Measurements from ENCODE around the gene TNFSF13B. TPM values are rescaled to one million over a fixed set of nuclear protein-coding genes. Genes with fewer than 3 reads are reported as not detected.
"Not testable (repeated sequence)": the region's sequence is repeated elsewhere in the genome, so short reads cannot be mapped to it uniquely, and the experiment has no call there.

The TNFSF13B gene, protein sequence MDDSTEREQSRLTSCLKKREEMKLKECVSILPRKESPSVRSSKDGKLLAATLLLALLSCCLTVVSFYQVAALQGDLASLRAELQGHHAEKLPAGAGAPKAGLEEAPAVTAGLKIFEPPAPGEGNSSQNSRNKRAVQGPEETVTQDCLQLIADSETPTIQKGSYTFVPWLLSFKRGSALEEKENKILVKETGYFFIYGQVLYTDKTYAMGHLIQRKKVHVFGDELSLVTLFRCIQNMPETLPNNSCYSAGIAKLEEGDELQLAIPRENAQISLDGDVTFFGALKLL
- total RNA-seq = 0.39 and 1.0 TPM in 2 replicates

DNA sequence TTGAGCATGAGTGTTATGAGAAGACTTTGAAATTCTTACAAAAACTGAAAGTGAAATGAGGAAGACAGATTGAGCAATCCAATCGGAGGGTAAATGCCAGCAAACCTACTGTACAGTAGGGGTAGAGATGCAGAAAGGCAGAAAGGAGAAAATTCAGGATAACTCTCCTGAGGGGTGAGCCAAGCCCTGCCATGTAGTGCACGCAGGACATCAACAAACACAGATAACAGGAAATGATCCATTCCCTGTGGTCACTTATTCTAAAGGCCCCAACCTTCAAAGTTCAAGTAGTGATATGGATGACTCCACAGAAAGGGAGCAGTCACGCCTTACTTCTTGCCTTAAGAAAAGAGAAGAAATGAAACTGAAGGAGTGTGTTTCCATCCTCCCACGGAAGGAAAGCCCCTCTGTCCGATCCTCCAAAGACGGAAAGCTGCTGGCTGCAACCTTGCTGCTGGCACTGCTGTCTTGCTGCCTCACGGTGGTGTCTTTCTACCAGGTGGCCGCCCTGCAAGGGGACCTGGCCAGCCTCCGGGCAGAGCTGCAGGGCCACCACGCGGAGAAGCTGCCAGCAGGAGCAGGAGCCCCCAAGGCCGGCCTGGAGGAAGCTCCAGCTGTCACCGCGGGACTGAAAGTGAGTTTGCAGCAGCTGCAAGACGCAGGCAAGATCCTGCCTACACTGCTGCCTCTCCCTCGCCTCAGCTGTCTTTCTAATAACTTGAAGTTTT lies at the start of gene TNFSF13B:
Gene TNFSF13B, plus strand, starts transcription at position 118 of the 728 bp plus-strand sequence. Its CDS starts 178 bp downstream, at position 296.
- no peak for DNase-seq (ENCODE audit: low read depth in 2 of 2)

DNA sequence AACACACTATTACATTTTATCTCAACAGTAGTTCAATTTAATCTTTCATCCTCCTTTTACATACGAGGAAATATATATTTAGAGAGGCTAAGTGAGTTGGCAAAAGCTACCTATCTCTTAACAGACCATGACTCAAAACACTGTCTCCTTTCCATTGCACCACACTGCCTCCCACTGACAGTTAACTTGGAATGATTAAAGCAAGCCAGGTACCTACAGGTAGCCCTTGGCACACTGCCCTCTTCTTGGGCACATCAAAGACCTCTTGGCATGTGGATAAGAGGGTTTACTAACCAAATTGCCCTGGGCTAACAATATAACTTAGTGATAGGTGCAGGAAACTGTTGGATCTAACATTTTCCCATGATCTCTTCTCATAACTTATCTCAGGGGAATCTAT lies 49.5 kb upstream of the TNFSF13B start:
- peak in 1 of 2 donors; percentile 2 for DNase-seq (ENCODE audit: low read depth in 2 of 2)

DNA sequence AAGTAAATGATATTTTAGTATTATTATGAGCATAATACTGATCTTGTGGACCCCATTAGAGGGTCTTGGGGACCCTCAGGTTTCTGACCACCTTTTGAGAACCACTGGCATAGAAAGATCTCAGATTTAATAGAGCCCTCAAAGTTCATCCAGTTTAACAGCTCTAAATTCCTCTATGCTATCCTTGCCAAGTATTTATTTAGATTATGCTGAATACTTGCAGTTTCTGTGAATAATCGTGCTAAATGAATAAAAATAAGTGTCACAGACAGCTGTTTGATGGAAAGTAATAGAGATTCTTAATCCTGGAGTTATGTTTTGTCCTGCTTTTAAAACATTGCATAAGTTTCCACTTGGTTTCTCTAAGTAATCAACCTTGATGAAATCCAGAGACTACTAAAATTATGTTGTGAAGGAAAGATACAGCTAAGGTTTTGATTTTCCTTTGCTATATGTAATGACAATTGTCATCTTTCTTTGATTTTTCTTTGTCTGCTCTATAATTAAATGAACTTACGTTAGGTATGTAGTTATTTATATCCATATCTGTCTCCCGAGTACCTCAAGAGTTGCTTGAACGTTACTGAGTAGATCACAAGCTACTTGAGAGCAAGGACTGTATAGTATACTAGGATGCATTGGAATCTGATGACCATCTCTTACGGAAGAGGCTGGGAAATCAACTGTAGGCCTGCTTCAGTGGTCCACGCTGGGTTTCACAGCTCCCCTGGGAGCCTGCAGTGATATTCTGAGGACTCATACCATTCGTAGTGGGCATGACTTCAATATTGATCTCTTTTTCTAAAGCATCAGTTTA lies 45.6 kb upstream of the TNFSF13B start:
- DNase-seq (ENCODE audit: low read depth in 2 of 2) = no peak

DNA sequence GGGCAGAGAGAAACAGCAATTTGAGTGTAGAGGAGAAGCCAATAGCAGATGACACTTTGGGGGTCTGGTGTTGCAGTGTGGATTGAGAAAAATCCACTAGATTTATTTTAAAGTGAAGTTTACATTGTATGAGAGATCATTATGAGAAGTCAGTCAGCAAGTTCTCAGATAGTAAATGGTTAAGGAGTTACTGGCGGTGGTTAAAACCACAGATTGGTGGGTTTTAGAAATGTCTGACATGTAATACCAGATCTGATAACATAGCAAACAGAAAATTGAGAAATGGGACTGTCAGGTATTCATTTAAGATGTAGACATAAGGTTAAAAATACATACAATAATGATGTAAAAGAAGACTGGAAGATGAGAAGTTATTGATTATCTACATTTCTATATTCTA lies 44.1 kb upstream of the TNFSF13B start:
- DNase-seq (ENCODE audit: low read depth in 2 of 2) = no peak

DNA sequence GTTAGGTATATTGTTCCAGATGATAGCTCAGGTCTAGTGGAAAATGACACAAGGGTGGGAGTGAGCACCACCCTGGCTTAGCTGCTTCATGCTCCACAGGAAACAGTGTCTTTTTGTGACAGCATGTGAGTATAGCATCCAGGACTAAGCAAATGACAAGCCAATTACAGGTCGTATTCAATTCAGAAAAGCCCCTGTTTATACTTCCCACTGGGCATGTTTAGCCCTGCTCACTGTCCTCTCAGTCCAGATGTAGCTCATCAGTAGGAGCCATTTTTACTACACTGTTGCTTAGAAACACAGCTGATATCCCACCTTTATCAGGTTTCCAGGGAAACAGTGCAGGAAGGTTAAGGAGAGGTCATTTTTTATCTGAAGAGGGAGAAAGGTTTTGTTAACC lies 43.3 kb upstream of the TNFSF13B start:
- DNase-seq (ENCODE audit: low read depth in 2 of 2) = no peak

DNA sequence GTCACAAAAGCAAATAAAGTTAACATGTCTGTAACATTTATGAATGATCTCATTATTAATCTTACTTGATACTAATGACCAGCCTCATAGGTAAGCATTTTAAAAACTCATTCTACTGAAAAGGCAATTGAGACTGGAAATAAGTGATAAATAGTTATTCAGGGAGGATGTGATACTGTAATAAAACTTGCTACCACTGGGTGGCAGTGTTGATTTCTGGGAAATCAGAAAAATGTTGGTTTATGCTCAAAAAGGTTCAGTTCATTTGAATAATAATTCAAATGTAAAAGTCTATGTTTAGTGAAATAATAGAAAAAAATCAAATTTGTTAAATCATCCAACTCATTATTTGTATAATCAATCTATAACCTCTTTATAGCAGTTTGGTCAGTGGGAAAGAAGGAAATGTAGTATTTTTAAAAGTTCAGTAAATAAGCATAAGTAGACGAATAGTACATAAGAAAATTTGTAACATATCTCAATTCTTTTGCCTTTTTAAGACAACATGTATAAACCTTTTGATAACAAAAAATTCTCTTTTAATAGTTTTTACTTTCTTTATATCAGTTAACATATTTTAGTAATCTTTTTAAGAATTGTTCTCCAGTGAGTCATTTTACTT lies 41.8 kb upstream of the TNFSF13B start:
- peak; percentile 24 to 49 for DNase-seq (ENCODE audit: low read depth in 2 of 2)

DNA sequence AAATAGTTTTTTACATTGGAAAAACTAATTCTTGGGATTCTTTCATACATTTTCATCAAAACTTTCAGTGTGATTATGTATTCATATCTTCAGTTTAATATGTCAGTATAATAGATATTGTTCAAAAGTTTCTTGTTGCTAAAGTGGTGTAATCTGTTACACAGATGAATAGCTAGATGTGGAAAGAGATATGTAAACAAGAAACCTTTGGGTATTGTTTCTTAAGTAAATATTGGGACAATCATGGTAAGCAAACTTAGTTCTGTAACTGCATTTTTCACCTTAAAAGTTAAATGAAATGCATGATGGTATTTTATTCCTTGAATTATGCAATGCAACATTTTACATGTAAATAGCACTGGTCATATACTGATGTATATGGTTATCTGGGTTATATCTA lies 39.1 kb upstream of the TNFSF13B start:
- no peak for DNase-seq (ENCODE audit: low read depth in 2 of 2)

DNA sequence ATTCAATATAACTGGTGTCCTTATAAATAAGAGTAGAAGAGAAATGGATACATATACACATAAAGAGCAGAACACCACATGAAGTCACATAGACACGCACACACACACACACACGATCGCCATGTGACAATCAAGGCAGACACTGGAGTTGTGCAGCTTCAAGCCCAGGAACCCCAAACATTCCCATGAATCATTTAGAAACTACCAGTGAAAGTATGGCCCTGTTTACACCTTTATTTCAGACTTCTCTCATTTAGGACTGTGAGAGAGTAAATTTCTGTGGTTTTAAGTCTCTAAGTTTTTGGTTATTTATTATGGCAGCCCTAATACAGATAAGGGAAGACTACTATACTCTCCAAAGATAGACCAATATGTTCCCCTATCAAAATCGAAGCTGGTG lies 20.4 kb upstream of the TNFSF13B start:
- DNase-seq (ENCODE audit: low read depth in 2 of 2) = no peak

DNA sequence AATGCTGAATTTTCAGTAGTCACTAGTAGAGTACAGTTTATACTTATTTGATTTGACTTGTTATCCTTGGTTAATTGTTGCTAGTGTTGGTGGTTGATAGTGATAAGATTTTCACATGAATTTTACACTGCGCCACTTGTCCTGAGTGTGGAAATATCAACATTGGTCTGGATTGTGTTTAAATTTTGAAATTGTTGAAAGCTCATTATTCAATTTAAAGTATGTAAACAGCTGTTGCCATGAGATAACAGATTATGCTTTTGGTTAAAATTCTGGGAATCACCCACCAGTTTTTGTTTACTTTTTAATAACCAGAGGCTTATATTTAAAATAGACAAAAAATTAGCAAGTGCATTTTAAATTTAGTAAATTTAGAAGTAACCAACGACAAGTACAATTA lies 12.3 kb upstream of the TNFSF13B start:
- no peak for DNase-seq (ENCODE audit: low read depth in 2 of 2)

DNA sequence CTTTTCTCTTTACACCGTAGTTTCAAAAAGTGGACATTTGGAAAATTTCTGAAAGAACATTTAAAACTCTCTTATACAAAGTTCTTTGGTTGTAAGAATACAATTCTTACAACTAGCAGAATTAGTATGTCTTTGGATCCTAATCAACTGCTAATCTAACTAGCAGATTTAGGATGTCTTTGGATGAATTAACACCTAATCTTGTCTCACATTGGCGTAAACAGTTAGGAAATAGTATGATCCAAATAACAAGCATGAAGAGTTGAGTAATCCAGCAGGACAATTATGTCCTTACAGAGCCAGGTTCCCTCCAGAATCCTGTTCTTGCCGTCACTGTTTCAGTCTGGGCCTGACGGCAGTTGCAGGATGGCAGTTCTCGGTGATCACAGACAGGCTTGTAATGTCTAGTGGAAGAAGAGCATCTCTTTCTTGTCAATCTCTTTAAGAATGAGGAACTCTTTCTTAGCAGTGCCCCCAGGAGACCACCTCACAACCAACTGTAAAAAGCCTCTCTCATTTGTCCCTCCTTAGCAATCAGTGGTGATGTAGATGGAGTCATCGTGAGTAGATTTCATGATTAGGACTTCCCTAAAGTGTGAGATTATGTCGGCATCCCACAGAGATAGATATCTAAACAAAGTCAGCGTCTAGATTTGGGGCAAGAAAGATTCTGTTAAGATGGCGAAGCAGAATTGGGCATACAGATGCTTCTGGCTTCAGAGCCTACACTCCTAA lies 5.7 kb upstream of the TNFSF13B start:
- no peak for DNase-seq (ENCODE audit: low read depth in 2 of 2)

DNA sequence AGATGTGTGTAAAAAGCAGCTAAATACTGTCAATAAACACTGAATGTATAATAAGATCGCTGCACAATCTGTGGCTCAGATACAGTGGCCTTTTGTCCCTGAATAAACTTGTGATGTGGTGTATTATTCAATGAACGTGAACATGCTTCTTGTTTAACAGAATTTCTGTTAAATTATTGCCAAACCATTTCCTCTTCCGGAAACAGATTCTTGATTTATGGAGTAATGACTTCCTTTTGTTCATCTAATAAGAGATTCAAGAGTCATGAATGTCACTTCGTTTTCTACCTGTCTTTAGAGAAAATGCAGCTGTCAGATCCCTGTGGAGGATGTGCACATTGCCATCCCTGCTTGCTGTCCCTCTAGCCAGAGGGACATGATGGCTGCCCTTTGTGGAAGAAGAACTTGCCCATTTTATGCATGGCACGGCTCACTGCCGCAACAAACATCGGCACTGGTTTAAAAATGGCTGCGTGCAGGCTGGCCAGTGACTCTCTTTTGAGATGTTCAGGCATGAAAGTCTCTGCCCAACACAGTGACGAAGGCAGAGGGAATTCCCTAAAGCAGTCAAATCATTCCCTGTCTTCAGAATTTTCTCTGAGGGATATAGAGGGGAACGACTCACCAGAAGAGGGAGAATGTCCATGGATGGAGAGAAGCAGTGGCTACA lies 3.1 kb upstream of the TNFSF13B start:
- DNase-seq (ENCODE audit: low read depth in 2 of 2) = peak; percentile 22 to 25

DNA sequence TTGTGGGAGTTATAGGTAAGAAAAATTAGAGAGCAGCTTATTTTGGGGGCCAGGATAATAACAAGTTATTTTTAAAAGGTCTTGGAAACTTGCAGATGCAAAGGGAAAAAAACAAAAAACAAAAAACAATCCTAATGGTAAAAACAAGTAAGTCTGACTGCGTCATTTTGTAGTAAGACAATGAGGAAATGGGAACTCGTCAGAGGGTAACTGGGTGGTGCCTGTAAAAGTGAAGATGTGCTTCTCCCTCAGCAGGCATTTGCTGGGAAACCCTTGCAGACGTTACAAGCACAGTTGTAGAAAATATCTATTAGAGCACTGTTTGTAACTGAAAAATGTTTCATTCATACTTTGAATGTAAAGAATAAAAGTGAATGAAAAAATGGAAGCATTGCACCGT lies 2.2 kb upstream of the TNFSF13B start:
- DNase-seq (ENCODE audit: low read depth in 2 of 2) = no peak

DNA sequence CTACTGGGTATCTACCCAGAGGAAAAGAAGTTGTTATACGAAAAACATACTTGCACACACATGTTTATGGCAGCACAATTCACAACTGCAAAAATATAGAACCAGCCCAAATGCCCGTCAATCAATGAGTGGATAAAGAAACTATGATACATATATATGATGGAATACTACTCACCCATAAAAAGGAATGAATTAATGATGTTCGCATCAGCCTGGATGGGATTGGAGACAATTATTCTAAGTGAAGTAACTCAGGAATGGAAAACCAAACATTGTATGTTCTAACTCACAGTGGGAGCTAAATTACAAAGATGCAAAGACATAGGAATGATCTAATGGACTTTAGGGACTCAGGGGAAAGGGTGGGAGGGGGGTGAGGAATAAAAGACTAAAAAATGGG lies 1.7 kb upstream of the TNFSF13B start:
- DNase-seq (ENCODE audit: low read depth in 2 of 2) = not testable (repeated sequence)

DNA sequence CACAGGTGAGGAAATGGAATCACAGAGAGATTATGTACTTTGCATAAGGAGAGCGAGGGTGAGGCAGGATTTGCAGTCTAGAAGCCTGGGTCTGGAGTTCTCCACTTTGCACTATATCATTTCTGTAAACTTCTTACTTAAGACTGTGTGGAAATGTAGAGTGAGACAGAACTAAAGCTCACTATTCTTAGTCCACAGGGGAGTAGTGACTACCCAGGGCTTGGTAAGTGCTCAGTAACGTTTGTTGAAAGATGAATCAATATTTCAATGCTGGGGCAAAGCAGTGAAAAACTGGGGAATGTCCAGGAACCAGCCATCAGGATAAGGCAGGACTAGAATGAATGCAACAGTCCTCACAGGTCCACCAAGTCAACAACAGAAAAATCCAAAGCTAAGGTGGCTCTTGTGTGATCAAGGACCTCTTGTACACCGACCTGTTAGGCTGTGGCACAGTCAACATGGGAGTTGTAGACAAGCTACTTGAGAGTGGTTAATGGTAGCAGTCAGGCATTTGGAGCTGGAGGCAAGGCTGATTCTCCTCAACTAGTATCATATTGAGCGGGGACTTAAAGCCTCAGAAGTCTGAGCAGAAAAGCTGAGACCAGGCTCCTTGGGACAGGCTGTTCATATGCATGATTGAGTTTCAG lies 929 bp upstream of the TNFSF13B start:
- no peak for DNase-seq (ENCODE audit: low read depth in 2 of 2)

DNA sequence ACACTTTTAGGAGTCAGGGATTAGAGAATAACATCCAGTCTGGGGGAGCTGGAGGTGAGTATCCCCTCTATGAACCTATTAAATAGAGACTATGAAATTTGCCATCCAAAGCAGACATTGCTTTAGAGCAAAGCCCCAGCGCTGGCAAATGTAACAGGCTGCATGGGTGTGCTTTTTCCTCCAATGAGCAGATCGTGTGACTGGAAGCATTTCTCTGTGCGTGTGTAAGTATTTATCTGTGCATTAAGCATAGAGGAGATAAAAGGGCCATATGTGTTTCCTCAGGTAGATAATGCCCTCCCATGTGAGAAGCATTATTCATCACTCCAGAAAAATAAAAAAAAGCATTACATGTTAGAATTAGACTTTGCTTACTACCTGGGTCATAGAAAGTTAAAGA lies 924 bp downstream of the TNFSF13B start:
- DNase-seq (ENCODE audit: low read depth in 2 of 2) = no peak

DNA sequence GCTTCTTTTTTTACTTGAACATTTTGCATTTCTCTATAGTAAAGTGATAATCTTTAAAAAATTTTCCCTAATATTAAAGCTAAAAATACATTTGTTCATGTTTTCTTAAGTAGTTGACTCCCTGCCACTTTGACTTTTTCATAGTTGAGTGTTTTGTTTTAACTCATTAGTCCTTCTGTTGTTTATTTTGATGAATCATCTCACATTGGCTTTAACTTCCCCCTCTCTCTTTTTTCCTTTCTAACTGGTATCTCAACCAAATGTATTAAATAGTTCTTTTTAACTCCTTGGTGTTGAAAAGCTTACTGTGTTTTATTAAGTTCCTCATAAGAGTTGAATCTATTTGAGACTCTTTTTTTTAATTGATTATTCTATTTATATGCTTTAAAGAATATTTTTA lies 2.8 kb downstream of the TNFSF13B start:
- DNase-seq (ENCODE audit: low read depth in 2 of 2) = no peak

DNA sequence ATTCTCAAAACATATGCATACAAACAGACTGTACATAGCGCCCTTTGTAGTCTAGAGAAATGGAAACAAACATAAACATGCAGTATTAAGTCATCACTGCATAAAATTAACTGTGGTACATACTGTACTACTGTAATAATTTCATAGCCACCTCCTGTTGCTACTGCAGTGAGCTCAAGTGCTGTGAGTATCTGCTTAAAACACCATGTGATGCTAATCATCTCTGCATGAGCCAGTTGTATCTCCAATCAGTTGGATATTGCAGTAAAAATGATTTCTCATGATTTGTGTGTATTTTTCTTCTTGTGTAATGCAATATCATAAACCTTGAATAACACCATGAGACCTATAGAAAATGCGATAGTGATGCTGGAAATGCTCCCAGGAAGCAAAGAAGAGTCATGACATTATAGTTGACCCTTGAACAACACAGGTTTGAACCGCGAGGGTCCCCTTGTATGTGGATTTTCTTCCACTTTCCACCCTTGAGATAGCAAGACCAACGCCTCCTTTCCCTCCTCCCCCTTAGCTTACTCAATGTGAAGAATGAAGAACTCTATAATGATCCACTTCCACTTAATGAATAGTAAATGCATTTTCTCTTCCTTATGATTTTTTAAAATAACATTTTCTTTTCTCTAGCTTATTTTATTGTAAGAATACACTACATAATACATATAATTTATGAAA lies 4.1 kb downstream of the TNFSF13B start:
- no peak for DNase-seq (ENCODE audit: low read depth in 2 of 2)

DNA sequence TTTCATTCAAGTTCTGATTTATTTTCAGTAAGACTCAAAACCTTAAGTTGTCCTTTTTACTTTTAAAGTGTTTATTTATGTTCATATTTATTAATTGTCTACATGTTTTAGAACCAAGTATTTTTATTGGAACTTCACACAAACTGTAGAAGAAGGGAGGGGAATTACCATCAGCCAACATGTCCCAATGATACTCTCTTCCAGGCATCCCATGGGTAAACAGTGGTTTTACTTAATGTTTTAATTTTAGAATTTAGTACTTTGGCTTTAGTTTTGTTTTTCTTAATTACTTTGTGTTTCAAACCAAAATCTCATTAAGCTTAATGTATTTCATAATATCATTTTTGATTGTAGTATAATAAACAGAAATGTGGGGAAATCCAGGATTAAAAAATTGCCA lies 5.2 kb downstream of the TNFSF13B start:
- DNase-seq (ENCODE audit: low read depth in 2 of 2) = no peak

DNA sequence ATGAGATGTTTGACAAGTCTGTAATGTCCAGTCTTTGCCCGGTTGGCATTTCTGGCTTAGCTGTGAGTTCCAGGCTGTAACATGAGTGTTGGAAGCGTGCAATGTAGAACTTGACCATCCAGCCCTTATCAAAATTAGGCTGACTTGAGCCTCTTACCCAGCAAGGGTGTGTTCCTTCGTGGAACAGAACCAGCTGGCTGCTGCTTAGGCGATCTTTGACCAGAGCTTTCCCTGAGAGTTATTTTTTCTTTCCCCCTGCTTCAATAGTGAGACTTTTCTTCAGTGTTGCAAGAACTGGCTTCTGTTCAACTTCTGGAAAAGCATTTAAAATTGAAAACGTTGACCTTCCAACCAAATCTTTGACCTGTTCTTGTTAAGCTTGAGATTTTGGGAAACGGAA lies 6.5 kb downstream of the TNFSF13B start:
- no peak for DNase-seq (ENCODE audit: low read depth in 2 of 2)

DNA sequence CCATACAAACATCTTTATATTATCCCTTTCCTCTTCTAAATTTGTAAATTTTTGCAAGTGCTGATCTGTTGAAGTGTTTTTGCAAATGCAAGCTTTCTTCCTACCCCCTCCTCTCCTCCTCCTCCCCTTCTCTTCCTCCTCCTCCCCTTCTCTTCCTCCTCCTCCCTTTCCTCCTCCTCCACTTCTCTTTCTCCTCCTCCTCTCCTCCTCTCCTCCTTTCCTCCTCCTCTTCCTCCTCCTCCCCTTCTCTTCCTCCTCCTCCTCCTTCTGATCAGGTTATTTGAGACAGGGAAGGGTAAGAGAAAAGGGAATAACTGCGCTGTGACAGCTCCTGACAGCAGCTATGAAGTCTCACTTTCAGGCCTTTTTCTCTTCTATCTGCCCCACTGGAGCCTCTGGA lies 8.9 kb downstream of the TNFSF13B start:
- DNase-seq (ENCODE audit: low read depth in 2 of 2) = no peak
